ENCODE results near the gene RPS6KA4.

RPS6KA4 gene

DNA sequence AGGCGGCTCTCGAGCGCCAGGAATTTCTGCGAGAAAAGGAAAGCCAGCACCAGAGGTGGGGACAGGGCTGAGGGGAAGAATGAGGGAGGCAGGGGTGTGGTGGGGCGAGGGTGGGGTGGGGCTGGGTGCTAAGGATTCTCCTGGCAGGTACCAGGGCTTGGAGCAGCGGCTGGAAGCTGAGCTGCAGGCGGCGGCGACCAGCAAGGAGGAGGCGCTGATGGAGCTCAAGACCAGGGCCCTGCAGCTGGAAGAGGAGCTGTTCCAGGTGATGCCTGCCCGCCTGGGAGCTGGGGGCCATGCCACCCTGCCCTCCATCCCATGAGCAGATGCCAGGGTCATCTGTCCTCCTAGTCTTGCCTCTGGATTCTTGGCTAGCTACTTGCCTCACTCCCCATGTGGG is 9.6 kb upstream of the RPS6KA4 start:
- no peak for DNase-seq

GRCh38 chr11:64351136-64351631 is 7.8 kb upstream of the RPS6KA4 start:
- no peak for DNase-seq

DNA sequence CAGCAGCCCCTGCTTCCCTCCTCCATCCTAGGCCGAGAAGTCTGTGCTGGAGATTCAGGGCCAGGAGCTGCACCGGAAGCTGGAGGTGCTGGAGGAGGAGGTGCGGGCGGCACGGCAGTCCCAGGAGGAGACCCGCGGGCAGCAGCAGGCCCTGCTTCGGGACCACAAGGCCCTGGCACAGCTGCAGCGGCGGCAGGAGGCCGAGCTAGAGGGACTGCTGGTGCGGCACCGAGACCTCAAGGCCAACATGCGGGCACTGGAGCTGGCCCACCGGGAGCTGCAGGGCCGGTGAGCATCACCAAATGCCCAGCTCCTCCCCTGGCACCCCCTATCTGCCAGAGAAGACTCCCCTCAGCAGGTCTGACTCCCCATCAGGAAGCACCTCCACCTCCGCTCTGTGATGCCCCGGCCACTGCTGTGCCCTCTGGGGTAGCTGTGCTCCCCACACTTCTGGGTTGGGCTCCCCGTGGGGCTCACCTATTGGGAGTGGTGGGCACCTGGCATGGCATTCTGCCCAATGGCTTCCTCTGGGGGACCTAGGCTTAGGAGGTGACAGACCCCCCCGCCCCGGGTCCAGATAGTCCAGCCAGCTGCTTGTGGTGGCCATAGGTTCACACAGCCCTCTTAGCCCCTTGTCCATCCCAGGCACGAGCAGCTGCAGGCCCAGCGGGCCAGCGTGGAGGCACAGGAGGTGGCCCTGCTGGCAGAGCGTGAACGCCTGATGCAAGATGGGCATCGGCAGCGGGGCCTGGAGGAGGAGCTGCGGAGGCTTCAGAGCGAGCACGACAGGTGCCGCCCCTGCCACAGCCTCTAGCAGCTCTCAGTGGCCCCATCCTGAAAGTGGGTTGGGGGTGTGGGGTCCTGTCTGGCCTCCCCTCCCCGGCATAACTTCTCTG is 6.6 kb upstream of the RPS6KA4 start:
- DNase-seq, result no peak

DNA sequence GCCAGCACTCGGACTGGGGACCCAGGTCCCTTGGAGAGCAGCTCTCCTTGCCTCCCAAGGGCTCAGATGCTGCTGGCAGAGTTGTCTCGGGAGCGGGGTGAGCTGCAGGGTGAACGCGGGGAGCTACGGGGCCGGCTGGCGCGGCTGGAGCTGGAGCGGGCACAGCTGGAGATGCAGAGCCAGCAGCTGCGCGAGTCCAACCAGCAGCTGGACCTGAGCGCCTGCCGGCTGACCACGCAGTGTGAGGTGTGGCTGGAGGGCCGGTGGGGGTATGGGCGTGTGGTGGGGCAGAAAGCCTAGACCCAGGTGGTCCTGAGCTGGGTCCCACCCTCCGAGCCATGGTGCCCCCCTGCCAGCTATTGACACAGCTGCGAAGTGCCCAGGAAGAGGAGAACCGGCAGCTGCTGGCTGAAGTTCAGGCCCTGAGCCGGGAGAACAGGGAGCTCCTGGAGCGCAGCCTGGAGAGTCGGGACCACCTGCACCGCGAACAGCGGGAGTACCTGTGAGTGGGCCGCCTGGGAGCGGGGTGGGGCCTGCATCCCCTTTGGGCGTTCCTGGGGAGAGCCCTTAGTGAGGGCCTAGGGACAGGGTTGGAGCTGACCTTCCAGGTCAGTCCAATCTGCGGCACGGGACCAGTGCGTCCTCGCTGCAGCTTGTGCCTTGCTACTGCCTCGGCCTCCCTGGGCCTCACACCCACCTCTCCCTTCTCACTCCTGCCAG is 5.8 kb upstream of the RPS6KA4 start:
- DNase-seq, result no peak

- no peak for DNase-seq
These were observed 5.1 kb upstream of the RPS6KA4 start for GRCh38 chr11:64353715-64354506.

GRCh38 chr11:64355078-64355940 is 3.7 kb upstream of the RPS6KA4 start:
- peak in 5 of 6 experiments; percentile 17 to 31 (median 19) for DNase-seq

DNA sequence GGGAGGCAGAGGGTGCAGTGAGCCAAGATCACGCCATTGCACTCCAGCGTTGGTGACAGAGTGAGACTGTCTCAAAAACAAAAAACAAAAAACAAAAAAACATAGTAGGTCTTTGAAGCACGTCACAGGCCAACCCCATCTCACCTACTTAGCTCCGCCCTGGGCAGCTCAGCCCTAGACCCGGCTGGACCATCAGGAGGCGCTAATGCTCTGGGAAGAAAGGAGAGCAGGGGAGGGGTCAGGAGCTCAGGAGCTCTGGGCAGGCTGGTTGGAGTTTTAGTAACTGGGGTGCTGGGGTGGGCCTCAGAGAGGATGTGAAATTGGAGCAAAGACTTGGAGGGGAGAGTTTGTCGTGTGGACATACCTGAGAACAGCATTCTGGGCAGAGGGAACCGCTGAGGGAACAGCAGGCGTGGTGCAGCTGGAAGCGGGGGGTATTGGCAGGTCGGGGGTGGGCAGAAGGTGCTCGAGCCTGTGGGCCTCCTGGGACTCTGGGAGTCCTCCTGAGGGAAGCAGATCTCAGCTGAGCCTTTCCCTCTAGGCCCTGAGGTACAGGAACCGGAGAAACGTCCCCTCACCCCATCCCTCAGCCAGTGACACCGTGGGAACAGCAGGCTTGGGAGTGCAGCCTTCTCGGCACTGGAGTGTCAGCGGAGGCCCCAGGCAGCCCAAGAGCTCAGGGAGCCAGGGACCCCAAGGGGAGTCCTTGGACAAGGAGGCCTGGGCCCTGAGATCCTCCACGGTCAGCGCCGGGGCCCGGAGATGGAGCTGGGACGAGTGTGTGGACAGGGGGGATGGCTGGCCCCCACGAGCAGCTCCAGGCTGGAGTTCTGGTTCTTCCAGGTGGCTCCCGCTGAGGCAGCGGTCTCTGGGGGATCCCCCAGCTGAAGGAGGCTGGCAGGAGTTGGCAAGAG is 2.2 kb upstream of the RPS6KA4 start:
- DNase-seq, result no peak

- no peak for DNase-seq
These were observed 1.5 kb upstream of the RPS6KA4 start for GRCh38 chr11:64357446-64357845.

DNA sequence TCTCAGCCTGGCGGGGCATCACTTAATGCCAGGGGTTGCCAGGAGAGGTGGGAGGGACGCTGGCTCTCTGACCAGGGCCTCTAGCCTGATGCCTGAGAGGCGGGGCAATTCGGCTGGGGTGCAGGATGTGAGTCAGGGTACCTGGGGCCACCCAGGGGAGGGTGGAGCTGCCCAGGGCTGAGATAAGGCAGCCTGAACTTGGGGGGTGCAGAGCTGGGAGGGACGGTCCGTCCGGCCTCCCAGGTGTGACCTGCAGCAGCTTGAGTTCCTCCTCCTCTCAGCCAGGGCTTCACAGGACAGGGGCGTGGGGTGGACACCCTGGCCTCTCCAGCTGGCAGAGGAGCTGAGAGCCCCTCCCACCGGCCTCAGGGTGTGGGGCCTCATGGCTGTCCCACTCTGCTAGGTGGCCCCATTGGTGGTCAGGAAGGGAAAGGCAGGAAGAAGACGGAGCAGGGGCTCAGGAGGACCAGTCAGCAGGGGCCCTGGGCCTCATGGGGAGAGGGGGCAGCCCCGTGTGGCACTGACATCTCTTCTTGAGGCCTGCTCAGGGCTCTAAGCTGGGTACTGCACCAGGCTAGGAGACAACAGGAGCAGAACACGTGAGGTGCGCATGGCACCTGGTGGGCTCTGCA is 942 bp upstream of the RPS6KA4 start:
- DNase-seq, result no peak

- no peak for DNase-seq
These were observed 441 bp upstream of the RPS6KA4 start for GRCh38 chr11:64358536-64358906.

DNA sequence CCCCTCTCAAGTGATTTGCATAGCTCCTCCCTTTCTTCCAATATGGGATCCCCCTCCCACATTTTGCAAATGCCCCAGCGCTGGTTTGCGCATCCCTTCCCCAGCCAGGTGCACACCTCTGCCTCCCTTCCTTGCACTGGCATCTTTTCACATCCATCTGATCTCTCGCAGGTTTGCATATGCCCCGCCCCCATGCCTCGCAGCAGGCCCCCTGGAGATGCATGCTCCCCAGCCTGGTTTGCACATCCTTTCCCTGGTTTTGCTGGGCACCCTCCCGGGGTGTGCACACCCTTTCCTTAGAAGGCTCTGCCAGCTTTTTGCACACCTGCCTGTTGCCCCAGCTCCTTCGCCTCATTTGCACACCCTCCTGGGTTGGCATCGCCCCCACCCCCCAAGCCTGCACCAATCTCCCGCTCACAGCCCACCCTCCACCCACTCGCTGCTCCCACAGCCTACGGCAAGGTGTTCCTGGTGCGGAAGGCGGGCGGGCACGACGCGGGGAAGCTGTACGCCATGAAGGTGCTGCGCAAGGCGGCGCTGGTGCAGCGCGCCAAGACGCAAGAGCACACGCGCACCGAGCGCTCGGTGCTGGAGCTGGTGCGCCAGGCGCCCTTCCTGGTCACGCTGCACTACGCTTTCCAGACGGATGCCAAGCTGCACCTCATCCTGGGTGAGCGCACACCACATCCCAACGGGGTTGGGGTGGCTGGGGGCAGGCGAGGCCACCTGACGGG is 917 bp downstream of the RPS6KA4 start:
- peak in 3 of 6 experiments; percentile 29 to 45 (median 34) for DNase-seq

- DNase-seq, result peak in 1 of 6 experiments; percentile 45
These were observed 1.5 kb downstream of the RPS6KA4 start for GRCh38 chr11:64360448-64360921.

DNA sequence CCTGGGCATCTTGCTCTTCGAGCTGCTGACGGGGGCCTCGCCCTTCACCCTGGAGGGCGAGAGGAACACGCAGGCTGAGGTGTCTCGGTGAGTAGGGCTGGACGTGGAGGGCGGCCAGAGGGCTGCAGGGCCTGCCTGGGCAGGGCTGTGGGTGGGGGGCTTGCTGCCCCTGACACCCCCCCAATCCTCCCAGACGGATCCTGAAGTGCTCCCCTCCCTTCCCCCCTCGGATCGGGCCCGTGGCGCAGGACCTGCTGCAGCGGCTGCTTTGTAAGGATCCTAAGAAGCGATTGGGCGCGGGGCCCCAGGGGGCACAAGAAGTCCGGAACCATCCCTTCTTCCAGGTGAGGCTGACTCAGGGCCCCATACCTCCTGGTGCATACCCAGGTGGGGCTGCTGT is 2.7 kb downstream of the RPS6KA4 start:
- DNase-seq, result no peak

- no peak for DNase-seq
These were observed 3.4 kb downstream of the RPS6KA4 start for GRCh38 chr11:64362339-64362738.

DNA sequence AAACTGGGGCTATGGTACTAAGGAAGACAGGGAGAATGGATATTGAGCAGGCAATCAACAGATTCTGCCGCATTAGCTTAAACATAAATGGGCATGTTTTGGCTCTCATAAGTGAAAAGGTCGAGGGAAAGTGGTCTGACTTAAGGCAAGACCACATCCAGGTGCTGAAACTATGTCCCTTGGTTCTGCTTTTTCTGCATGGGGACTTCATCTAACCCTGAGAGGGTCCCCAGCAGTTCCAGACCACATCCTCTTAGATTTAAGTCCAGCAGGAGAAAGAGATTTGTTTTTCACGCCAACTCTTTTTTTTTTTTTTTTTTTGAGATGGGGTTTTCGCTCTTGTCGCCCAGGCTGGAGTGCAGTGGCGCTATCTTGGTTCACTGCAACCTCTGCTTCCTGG is 5.5 kb downstream of the RPS6KA4 start:
- no peak for DNase-seq

DNA sequence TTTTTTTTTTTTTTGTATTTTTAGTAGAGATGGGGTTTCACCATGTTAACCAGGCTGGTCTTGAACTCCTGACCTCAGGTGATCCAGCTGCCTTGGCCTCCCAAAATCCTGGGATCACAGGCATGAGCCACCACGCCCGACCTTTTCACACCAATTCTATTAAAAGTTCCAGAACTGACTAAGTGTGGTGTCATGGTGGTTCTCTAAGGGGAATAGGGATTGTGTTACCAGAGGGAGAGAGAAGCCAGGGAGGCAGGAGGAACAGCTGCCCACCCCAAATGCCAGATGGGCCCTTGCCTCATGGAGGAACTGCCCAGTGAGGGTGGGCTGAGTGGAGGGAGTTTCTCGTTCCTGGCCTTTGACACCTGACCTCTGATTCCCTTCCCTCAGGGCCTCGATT is 5.9 kb downstream of the RPS6KA4 start:
- no peak for DNase-seq

GRCh38 chr11:64366751-64367150 is 7.8 kb downstream of the RPS6KA4 start:
- no peak for DNase-seq

- DNase-seq, result no peak
These were observed 9.1 kb downstream of the RPS6KA4 start for GRCh38 chr11:64367931-64368672.

DNA sequence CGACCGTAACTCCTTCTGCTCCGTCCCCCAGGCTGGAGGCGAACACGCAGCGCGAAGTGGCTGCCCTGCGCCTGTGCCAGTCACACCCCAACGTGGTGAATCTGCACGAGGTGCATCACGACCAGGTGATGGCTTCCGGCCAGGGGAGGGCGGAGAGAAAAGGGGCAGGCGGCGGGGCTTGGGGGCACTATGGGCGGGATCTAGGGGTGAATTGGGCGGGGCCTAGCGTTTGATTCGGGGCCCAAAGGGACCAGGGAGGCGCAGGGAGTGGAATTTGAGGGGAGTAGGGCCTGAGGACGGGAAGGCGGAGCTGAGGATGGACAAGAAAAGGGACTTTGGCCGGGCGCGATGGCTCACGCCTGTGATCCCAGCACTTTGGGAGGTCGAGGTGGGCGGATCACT is 9.7 kb downstream of the RPS6KA4 start:
- no peak for DNase-seq

All from stimulated activated naive CD4-positive, alpha-beta T cell (primary cell).